Astrocyte (in vitro differentiated cells and primary cell): ENCODE measurements around the gene CYP4B1. TPM values are rescaled to one million over a fixed set of nuclear protein-coding genes. Genes with fewer than 3 reads are reported as not detected.

Experiments
- DNase-seq: peaks from one replicate; pipeline ENCODE4 v3.0.0-alpha.2; 2010; ENCODE audit warnings: low read depth
- FAIRE-seq: peaks from 2 replicates; lab custom pipeline; 2011; peaks lifted over from hg19 to GRCh38; lab: Jason Lieb, UNC
- H2AFZ ChIP-seq: 2 replicates; pipeline ENCODE4 v1.6.0; 2012; ENCODE audit warnings: low read depth, low read length, inconsistent platforms
- H3K27ac ChIP-seq: 2 replicates; pipeline ENCODE4 v1.5.1; 2011; ENCODE audit warnings: low read depth, low read length, inconsistent platforms
- H3K27me3 ChIP-seq: 2 replicates; pipeline ENCODE4 v1.6.0; 2011; ENCODE audit warnings: low read length, inconsistent platforms; ENCODE audit not compliant: insufficient read depth
- H3K36me3 ChIP-seq: 2 replicates; pipeline ENCODE4 v1.5.1; 2011; ENCODE audit warnings: low read length, inconsistent platforms; ENCODE audit not compliant: insufficient read depth
- H3K4me1 ChIP-seq: 2 replicates; pipeline ENCODE4 v1.5.1; 2011; ENCODE audit warnings: low read length, inconsistent platforms; ENCODE audit not compliant: insufficient read depth
- H3K4me2 ChIP-seq: 2 replicates; pipeline ENCODE4 v1.6.0; 2012; ENCODE audit warnings: low read length, inconsistent platforms
- H3K4me3 ChIP-seq: 2 replicates; pipeline ENCODE4 v1.5.1; 2011; ENCODE audit warnings: low read depth, mild to moderate bottlenecking, low read length, inconsistent platforms; ENCODE audit not compliant: insufficient read depth
- H3K79me2 ChIP-seq: 2 replicates; pipeline ENCODE4 v1.6.0; 2012; ENCODE audit warnings: mild to moderate bottlenecking, low read length, inconsistent platforms; ENCODE audit not compliant: insufficient read depth
- H3K9ac ChIP-seq: 2 replicates; pipeline ENCODE4 v1.6.0; 2012; ENCODE audit warnings: mild to moderate bottlenecking, low read length, inconsistent platforms
- H3K9me3 ChIP-seq: 2 replicates; pipeline ENCODE4 v1.5.1; 2012; ENCODE audit warnings: low read depth, mild to moderate bottlenecking, low read length, inconsistent platforms; ENCODE audit not compliant: insufficient read depth
- H4K20me1 ChIP-seq: 2 replicates; pipeline ENCODE4 v1.6.0; 2012; ENCODE audit warnings: low read length, inconsistent platforms; ENCODE audit not compliant: insufficient read depth
- H3K27ac Mint-ChIP-seq: one replicate; pipeline ENCODE4 v1.8.0; 2021; ENCODE audit warnings: mild to moderate bottlenecking, mixed read lengths; ENCODE audit not compliant: unreplicated experiment
- H3K27me3 Mint-ChIP-seq: one replicate; pipeline ENCODE4 v1.8.0; 2021; ENCODE audit warnings: low read depth, mixed read lengths; ENCODE audit not compliant: unreplicated experiment
- H3K36me3 Mint-ChIP-seq: one replicate; pipeline ENCODE4 v1.8.0; 2021; ENCODE audit warnings: low read depth, mixed read lengths; ENCODE audit not compliant: unreplicated experiment
- H3K4me1 Mint-ChIP-seq: one replicate; pipeline ENCODE4 v1.8.0; 2021; ENCODE audit warnings: low read depth, mixed read lengths; ENCODE audit not compliant: unreplicated experiment
- H3K4me3 Mint-ChIP-seq: one replicate; pipeline ENCODE4 v1.8.0; 2021; ENCODE audit warnings: mild to moderate bottlenecking, moderate library complexity, mixed read lengths; ENCODE audit not compliant: unreplicated experiment
- H3K9me3 Mint-ChIP-seq: one replicate; pipeline ENCODE4 v1.8.0; 2021; ENCODE audit warnings: mild to moderate bottlenecking, mixed read lengths; ENCODE audit not compliant: unreplicated experiment
- CTCF ChIP-seq: IDR thresholded peaks from 2 replicates; pipeline ENCODE4 v1.5.1; 2011; ENCODE audit warnings: low read depth, mild to moderate bottlenecking, inconsistent platforms, low read length, moderate library complexity; ENCODE audit not compliant: insufficient read depth
- EZH2 ChIP-seq: IDR thresholded peaks from 2 replicates; pipeline ENCODE4 v1.6.1; 2012; ENCODE audit warnings: mild to moderate bottlenecking, low read length, inconsistent platforms; ENCODE audit not compliant: insufficient read depth
- total RNA-seq: library from RNA; stranded (reverse); gene quantifications from 2 replicates; pipeline ENCODE4 v1.2.1, GENCODE V29; 2021

The CYP4B1 gene
- total RNA-seq, 1 donor from 2014 or later: not detected

- H3K9ac ChIP-seq: no peak overlapping the region
- Mint-ChIP-seq H3K9me3 (peaks cover 5% of the 10 kb centered on the region), H3K4me3 (no peak overlapping the region), H3K36me3 (no peaks in the 10 kb centered on the region), H3K27me3 (peaks cover 30% of the 10 kb centered on the region), H3K4me1 (no peaks in the 10 kb centered on the region), H3K27ac (no peak overlapping the region)
- no peaks in the 10 kb centered on the region for H4K20me1 ChIP-seq
- H3K36me3 ChIP-seq: no peaks in the 10 kb centered on the region
- no peaks in the 10 kb centered on the region for H3K79me2 ChIP-seq
- no peak overlapping the region for H3K4me3 ChIP-seq
- no peak overlapping the region for H3K4me2 ChIP-seq
- no peak overlapping the region for H3K27ac ChIP-seq
- FAIRE-seq (no peak), DNase-seq (no peak)
- no peak overlapping the region for H2AFZ ChIP-seq
- TF ChIP-seq EZH2 (no peak), CTCF (no peak)
- H3K27me3 ChIP-seq: no peaks in the 10 kb centered on the region
- H3K4me1 ChIP-seq: no peaks in the 10 kb centered on the region
- H3K9me3 ChIP-seq: no peaks in the 10 kb centered on the region
Observed at GRCh38 chr1:46809071-46809470, 10.2 kb downstream of the CYP4B1 start.

- Histone ChIP-seq H3K4me1 (no peaks in the 10 kb centered on the region), H3K36me3 (no peaks in the 10 kb centered on the region), H3K27ac (no peak overlapping the region), H2AFZ (no peak overlapping the region), H3K79me2 (no peaks in the 10 kb centered on the region), H3K27me3 (no peaks in the 10 kb centered on the region), H3K4me3 (no peak overlapping the region), H4K20me1 (no peaks in the 10 kb centered on the region), H3K4me2 (no peak overlapping the region), H3K9me3 (no peaks in the 10 kb centered on the region), H3K9ac (no peak overlapping the region)
- DNase-seq (no peak), FAIRE-seq (no peak)
- no peak overlapping the region for H3K4me3 Mint-ChIP-seq
- no peak for TF ChIP-seq CTCF
- no peak for TF ChIP-seq EZH2
- peaks cover 5% of the 10 kb centered on the region for H3K9me3 Mint-ChIP-seq
- no peaks in the 10 kb centered on the region for H3K36me3 Mint-ChIP-seq
- no peaks in the 10 kb centered on the region for H3K4me1 Mint-ChIP-seq
- H3K27me3 Mint-ChIP-seq: peaks cover 30% of the 10 kb centered on the region
- H3K27ac Mint-ChIP-seq: no peak overlapping the region
Observed at GRCh38 chr1:46809904-46810303, 11.1 kb downstream of the CYP4B1 start.

DNA sequence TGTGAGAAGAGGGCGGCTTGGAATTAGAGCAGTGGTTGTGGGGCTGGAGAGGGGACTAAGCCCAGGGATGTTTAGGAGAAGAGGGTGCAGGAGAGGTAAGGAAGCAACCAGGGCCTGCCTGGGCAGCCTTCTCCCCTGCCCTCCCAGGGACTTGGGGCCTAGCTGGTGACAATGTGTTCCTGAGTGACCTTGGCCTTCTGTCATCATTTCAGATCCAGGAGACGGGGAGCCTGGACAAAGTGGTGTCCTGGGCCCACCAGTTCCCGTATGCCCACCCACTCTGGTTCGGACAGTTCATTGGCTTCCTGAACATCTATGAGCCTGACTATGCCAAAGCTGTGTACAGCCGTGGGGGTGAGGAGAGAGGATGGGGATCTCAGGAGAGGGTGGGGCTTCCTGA, 11.8 kb downstream of the CYP4B1 start:
- Histone ChIP-seq H3K36me3 (no peaks in the 10 kb centered on the region), H2AFZ (no peak overlapping the region), H3K4me1 (no peaks in the 10 kb centered on the region), H3K79me2 (no peaks in the 10 kb centered on the region), H3K4me2 (no peak overlapping the region), H3K27me3 (no peaks in the 10 kb centered on the region), H4K20me1 (no peaks in the 10 kb centered on the region), H3K27ac (no peak overlapping the region), H3K9ac (no peak overlapping the region), H3K4me3 (no peak overlapping the region), H3K9me3 (no peaks in the 10 kb centered on the region)
- FAIRE-seq: no peak
- Mint-ChIP-seq H3K27ac (no peak overlapping the region), H3K27me3 (peaks cover 26% of the 10 kb centered on the region), H3K36me3 (no peaks in the 10 kb centered on the region), H3K4me1 (no peaks in the 10 kb centered on the region), H3K9me3 (peaks cover 5% of the 10 kb centered on the region), H3K4me3 (no peak overlapping the region)
- no peak for TF ChIP-seq CTCF
- TF ChIP-seq EZH2: no peak
- DNase-seq: no peak
